ENCODE data around the gene TAS1R2.
A peak's percentile ranks its signal among the peaks of the same experiment; 100 is the strongest.

TAS1R2 gene

DNA sequence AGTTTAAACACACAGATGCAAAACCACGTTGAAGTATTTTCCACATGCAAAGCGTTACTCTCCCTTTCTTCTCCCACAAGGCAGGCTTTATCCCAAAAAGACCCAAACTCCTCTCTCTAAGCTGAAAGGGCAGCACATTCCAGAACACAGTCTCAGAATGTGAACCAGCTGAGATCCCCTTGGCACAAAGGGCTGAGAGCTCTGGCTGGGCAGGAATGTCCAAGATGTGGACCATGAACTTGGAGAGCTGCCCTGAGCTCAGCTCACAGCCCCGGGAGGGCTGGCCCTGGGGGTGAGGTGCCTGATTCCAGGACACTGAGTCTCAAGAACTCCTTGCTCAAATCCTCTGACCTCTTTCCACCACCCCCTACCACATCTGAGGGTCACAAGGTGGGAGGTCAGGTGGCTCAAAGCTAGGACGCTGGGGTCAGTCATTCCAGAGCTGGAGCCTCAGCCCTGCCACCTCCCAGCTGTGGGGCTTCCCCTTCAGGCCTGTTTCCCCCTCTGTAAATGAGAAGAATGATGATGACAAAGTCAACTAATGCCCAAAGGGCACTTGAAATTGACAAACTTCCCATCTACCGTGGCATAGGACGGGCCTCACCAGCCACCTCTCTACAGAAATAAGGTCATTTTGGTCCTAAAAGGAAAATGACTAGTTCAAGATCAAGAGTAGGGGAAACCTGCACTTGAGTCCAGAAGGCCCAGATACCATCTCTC, 31.4 kb upstream of the TAS1R2 start:
- Histone ChIP-seq H3K27me3 (no peaks in the 10 kb centered on the region), H3K4me3 (no peak overlapping the region), H3K27ac (peak overlapping the region; percentile 56 to 71), H3K36me3 (peaks cover 0 to 14% (median 6%) of the 10 kb centered on the region in 3 donors), H3K9me3 (no peaks in the 10 kb centered on the region), H3K4me1 (peaks cover 0 to 27% (median 20%) of the 10 kb centered on the region in 4 donors)
- peak; percentile 45 to 85 for DNase-seq
- intact Hi-C loops (cut with DNase I; ENCODE audit: low total_unique reads): no loop called here
- TF ChIP-seq, protein P1, sequence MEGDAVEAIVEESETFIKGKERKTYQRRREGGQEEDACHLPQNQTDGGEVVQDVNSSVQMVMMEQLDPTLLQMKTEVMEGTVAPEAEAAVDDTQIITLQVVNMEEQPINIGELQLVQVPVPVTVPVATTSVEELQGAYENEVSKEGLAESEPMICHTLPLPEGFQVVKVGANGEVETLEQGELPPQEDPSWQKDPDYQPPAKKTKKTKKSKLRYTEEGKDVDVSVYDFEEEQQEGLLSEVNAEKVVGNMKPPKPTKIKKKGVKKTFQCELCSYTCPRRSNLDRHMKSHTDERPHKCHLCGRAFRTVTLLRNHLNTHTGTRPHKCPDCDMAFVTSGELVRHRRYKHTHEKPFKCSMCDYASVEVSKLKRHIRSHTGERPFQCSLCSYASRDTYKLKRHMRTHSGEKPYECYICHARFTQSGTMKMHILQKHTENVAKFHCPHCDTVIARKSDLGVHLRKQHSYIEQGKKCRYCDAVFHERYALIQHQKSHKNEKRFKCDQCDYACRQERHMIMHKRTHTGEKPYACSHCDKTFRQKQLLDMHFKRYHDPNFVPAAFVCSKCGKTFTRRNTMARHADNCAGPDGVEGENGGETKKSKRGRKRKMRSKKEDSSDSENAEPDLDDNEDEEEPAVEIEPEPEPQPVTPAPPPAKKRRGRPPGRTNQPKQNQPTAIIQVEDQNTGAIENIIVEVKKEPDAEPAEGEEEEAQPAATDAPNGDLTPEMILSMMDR (IDR thresholded peaks at IDR 0.05): no peak

DNA sequence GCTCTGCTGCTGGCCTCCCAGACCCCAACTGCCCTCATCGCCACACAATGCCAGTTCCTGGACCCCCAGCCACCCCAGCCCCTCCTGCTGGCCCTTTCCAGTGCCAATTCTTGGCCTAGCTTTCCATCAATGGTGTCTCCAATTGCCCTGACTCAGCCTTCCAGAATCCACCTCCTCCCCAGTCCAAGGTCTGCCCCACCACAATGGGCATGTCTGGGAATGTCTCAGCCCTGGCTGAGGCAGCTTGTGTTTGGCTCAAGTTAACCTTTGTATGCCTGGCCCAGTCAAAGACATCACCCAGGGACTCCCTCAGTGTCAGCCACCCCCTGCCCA, 26.5 kb upstream of the TAS1R2 start:
- H3K27ac ChIP-seq: no peak overlapping the region

DNA sequence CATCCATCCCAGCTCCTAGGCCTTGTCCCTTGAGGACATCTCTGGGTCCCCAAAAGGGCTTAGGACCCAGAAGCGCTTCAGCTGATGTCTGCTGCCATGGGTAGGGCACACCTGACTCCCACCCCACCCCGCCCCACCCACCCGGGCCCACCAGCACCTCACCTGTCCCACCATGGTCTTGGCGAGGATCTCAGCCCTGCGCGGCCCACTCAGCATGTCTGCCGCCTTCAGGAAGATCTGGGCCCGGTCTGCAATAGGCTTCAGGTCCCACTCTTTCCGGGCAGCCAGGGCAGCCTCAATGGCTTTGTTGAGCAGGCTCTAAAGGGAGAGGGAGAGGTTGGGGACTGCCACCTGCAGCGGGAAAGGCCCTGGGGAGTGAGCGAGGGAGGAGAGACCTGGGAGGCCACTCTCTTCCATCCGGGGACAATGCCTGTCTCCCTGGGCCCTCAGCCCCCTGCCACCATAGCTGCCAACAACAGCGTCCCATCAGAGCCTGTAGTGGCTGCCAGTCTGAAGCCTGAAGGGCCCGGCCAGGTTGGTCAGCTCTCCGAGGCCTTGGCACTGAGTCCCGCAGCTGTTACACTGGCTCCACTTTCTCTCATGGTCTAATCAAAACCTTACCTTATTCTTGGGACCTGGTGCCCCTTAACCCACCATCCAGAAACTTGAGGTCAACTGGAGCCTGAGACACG, 26.0 kb upstream of the TAS1R2 start:
- Histone ChIP-seq H3K27me3 (no peaks in the 10 kb centered on the region), H3K27ac (no peak overlapping the region), H3K4me1 (peaks cover 0 to 7% (median 5%) of the 10 kb centered on the region in 4 donors), H3K36me3 (peaks cover 0 to 47% (median 24%) of the 10 kb centered on the region in 3 donors), H3K9me3 (no peaks in the 10 kb centered on the region), H3K4me3 (no peak overlapping the region)
- no peak for DNase-seq
- TF ChIP-seq, protein P1 (IDR thresholded peaks at IDR 0.05): no peak
- intact Hi-C loops (cut with DNase I; ENCODE audit: low total_unique reads): no loop called here

More for the DNA sequence above, 26.5 kb upstream of the TAS1R2 start:
- no peak for DNase-seq
- no peaks in the 10 kb centered on the region for H3K9me3 ChIP-seq
- no peak overlapping the region for H3K4me3 ChIP-seq
- no peaks in the 10 kb centered on the region for H3K27me3 ChIP-seq
- intact Hi-C loops (cut with DNase I; ENCODE audit: low total_unique reads): no loop called here
- H3K36me3 ChIP-seq: peaks cover 0 to 42% (median 24%) of the 10 kb centered on the region in 3 donors
- TF ChIP-seq, protein P1 (IDR thresholded peaks at IDR 0.05): no peak
- H3K4me1 ChIP-seq: peaks cover 0 to 12% (median 10%) of the 10 kb centered on the region in 4 donors

DNA sequence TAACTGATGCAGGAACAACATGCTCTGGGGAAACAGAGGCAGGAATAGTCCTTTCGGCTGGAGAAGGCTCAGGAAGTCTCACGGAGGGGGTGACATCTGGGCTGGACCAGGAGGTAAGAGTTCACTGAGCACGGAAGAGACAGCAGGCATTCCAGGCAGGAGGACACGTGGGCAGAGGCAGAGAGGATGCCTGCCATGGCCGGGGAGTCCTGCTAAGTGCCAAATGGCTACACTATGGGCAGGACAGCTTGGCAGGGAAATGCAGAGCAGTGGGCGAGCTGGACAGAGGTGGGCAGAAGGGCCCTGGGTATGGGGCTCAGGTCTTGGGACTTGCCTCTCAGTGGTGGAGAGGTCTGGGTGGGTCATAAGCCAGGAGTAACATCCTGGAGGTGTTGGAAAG, 25.3 kb upstream of the TAS1R2 start:
- intact Hi-C loops (cut with DNase I; ENCODE audit: low total_unique reads): loop anchor here (5.0 kb wide), 1 partner anchor 213 kb away; no protein-coding TSS in a partner anchor
- Histone ChIP-seq H3K4me1 (no peaks in the 10 kb centered on the region), H3K9me3 (no peaks in the 10 kb centered on the region), H3K27me3 (no peaks in the 10 kb centered on the region), H3K4me3 (no peak overlapping the region), H3K27ac (no peak overlapping the region), H3K36me3 (peaks cover 0 to 48% (median 24%) of the 10 kb centered on the region in 3 donors)
- no peak for DNase-seq
- TF ChIP-seq, protein P1 (IDR thresholded peaks at IDR 0.05): no peak

DNA sequence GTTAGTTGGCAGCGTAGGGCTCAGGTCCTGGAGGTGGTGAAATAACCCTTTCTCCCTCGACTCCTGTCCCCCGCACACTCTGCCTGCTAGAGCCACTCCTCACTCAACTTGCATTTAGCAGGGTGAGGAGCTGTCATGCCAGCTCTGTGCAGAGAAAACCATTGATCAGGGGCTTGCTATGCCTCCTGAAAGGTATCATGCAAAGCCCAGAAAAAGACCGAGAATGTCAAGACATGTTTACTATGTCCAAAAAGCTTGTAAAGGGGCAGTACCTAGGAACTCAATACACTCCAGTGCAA, 24.9 kb upstream of the TAS1R2 start:
- Histone ChIP-seq H3K27ac (no peak overlapping the region), H3K36me3 (peaks cover 0 to 48% (median 24%) of the 10 kb centered on the region in 3 donors), H3K27me3 (no peaks in the 10 kb centered on the region), H3K4me3 (no peak overlapping the region), H3K9me3 (no peaks in the 10 kb centered on the region), H3K4me1 (no peaks in the 10 kb centered on the region)
- intact Hi-C loops (cut with DNase I; ENCODE audit: low total_unique reads): loop anchor here (5.0 kb wide), 1 partner anchor 213 kb away; no protein-coding TSS in a partner anchor
- no peak for DNase-seq
- TF ChIP-seq, protein P1 (IDR thresholded peaks at IDR 0.05): no peak
